ENCODE results near the gene CCNJL.
"Not testable (repeated sequence)": the region's sequence is repeated elsewhere in the genome, so short reads cannot be mapped to it uniquely, and the experiment has no call there.

Gene CCNJL

GRCh38 chr5:160312134-160312959 is at the start of gene CCNJL:
TSS of gene CCNJL (minus strand) at chr5:160312564. CDS start at chr5:160311923, 641 bp downstream.
- peak; percentile 34 to 80 for DNase-seq

- no peak for DNase-seq
Observed at GRCh38 chr5:160361624-160362228, 49.4 kb upstream of the CCNJL start.

GRCh38 chr5:160360310-160360709 is 47.9 kb upstream of the CCNJL start:
- no peak for DNase-seq

- no peak for DNase-seq
Observed at GRCh38 chr5:160359816-160360215, 47.5 kb upstream of the CCNJL start.

GRCh38 chr5:160359242-160359641 is 46.9 kb upstream of the CCNJL start:
- no peak for DNase-seq

GRCh38 chr5:160357861-160358411 is 45.6 kb upstream of the CCNJL start:
- peak in 1 of 2 experiments; percentile 25 for DNase-seq

- no peak for DNase-seq
Observed at GRCh38 chr5:160357394-160357793, 45.0 kb upstream of the CCNJL start.

GRCh38 chr5:160356550-160357347 is 44.4 kb upstream of the CCNJL start:
- DNase-seq, result no peak

GRCh38 chr5:160354666-160355065 is 42.3 kb upstream of the CCNJL start:
- no peak for DNase-seq

- no peak for DNase-seq
Observed at GRCh38 chr5:160353379-160353778, 41.0 kb upstream of the CCNJL start.

- no peak for DNase-seq
Observed at GRCh38 chr5:160352308-160352707, 39.9 kb upstream of the CCNJL start.

- no peak for DNase-seq
Observed at GRCh38 chr5:160349935-160350303, 37.6 kb upstream of the CCNJL start.

- DNase-seq, result no peak
Observed at GRCh38 chr5:160349249-160349934, 37.0 kb upstream of the CCNJL start.

GRCh38 chr5:160348080-160348479 is 35.7 kb upstream of the CCNJL start:
- no peak for DNase-seq

GRCh38 chr5:160347448-160347847 is 35.1 kb upstream of the CCNJL start:
- DNase-seq, result no peak

GRCh38 chr5:160342413-160342941 is 30.1 kb upstream of the CCNJL start:
- peak in 1 of 2 experiments; percentile 75 for DNase-seq

- DNase-seq, result no peak
Observed at GRCh38 chr5:160341309-160341870, 29.0 kb upstream of the CCNJL start.

- not testable (repeated sequence) for DNase-seq
Observed at GRCh38 chr5:160340513-160340912, 28.1 kb upstream of the CCNJL start.

- peak; percentile 66 to 74 for DNase-seq
Observed at GRCh38 chr5:160339406-160340130, 27.2 kb upstream of the CCNJL start.

GRCh38 chr5:160334716-160335115 is 22.4 kb upstream of the CCNJL start:
- DNase-seq, result not testable (repeated sequence)

GRCh38 chr5:160333721-160334120 is 21.4 kb upstream of the CCNJL start:
- DNase-seq, result no peak
